GM19395 (cell line): Measurements from ENCODE around the gene ZSWIM6.

Experiments used
- ATAC-seq: cut with Tn5 transposase; IDR thresholded peaks from one replicate; pipeline ENCODE4 v1.9.1; 2021; ENCODE audit warnings: mild to moderate bottlenecking, moderate library complexity; ENCODE audit not compliant: unreplicated experiment

ZSWIM6 gene

DNA sequence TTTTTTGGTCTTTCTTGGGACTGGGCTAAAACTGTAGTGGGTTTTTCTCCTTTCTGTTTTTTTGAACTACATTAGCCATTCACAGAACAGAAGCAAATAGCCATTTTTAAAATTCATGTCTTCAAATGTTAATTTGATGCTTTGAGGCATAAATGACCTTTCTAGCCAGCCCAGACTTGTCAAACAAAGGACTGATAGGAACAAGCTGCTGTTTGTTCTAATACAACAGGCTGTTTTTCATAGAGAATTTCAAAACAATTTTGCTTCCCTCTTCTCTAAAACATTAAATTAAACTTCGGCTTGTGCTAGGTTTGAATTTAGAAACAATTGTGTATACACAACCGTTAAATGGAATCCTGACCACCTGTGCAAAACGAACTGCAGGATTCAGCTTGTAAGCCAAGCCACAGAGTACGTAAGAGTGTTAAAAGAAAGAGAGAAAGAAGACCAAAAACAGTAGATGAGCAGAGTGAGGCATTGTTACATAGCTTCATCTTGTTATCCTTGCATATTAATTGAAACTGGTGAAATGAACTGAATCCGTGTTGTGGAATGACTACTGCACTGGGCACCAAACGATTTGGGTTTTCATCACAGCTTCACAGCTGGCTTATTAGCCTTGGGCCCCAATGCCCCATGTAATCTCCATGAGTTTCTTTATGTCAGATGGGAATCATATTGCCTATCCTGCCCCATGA, 100.0 kb downstream of the ZSWIM6 start:
- ATAC-seq, result no peak

DNA sequence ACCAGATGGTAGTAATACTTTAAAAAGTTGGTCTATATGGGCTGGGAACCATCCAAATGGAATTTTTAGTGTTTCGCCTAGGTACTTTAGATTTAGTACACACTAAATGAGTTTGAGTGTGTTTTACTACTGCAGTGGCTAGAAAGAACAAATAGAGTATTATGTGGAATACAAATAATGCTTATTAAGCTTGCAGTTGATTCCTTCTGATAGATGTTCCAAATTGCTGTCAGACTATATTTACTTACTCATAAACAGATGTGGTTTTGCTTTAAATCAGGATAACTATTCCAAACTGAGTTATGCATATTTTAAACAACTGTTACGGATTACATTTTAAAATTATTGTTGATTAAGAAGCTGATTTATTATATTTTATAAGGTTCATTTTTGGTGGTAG, 103.3 kb downstream of the ZSWIM6 start:
- no peak for ATAC-seq

DNA sequence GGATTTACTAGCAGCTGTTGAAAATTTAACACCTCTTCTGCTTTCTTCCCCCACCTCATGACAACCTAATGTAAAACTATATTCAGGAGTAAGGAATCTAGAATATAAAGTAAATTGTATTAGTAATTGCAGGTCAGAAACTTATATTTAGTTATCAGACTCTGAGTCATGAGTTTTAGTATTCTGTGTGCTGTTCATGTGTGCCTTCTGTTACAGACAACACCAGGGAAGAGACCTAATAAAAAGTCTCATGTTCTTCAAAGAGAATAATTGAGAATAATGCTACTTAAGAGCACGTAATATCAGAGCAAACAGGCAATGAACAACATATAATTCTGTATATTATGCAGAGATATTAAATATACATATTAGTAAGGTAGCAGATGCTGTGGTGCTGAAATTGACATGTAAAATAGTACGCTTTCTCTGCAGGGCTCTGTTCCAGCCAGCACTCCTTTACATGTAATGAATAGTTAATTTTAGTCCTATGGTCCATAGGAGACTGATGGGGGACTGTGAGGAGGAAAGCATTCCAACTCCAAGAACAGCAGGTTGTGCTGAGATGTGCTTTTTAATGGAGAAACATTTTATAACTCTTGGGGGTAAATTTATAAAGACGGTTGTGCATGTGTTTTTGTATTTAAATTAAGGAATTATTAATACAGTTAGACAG, 106.4 kb downstream of the ZSWIM6 start:
- no peak for ATAC-seq

DNA sequence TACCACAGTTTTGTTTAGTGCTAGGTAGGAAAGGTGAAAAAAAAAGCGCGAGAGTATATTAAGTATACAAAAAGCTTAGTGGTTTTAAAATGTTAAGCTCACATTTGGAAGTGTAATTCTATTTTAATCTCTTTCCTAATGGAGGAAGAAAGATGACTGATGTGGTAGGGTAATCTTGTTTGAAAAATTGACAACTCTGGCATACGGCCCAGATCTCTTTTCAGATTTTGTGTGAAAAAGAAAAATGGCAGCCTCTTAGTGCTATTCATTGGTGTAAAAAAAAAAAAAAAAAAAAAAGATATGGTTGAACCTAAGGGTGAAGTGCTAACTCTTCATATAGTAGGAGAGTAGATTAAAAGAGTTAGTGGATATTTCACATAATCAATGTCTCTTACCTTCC, 108.0 kb downstream of the ZSWIM6 start:
- ATAC-seq, result no peak

DNA sequence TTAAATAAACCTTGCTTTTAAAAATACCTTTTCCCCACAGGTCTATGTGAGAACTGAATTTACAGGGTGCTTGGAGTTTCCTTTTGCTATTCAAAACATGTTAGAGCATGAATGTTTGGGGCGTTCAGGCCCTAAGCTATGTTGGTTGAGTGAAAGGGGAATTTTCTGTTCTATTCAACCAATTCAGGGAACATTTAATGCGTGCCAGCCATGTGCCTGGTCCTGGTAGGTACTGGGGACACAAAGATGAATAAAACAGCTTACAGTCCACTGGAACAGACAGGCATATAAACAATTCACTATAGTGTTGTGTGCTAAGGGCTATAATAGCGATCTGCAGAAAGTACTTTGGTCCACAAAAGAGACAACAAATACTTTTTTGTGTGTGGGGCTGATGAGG, 108.5 kb downstream of the ZSWIM6 start:
- no peak for ATAC-seq

DNA sequence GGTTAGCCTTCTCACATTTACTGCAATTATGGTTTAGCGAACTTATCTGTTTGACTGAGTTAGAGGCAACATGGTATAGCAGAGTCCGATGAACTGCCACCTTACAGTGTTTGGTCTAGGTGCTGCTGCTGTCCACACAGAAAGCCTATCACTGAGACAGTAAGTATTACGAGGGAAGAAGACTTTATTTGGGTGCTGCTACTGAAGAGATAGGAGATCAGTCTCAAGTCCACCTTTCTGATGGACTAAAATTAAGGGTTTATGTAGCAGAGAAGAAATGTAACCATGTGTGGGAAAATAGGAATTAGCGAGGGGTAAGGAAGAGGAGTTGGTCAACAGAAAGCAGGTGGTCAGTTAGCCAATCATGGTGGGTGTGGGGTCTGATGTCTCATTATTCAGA, 109.7 kb downstream of the ZSWIM6 start:
- ATAC-seq, result no peak

DNA sequence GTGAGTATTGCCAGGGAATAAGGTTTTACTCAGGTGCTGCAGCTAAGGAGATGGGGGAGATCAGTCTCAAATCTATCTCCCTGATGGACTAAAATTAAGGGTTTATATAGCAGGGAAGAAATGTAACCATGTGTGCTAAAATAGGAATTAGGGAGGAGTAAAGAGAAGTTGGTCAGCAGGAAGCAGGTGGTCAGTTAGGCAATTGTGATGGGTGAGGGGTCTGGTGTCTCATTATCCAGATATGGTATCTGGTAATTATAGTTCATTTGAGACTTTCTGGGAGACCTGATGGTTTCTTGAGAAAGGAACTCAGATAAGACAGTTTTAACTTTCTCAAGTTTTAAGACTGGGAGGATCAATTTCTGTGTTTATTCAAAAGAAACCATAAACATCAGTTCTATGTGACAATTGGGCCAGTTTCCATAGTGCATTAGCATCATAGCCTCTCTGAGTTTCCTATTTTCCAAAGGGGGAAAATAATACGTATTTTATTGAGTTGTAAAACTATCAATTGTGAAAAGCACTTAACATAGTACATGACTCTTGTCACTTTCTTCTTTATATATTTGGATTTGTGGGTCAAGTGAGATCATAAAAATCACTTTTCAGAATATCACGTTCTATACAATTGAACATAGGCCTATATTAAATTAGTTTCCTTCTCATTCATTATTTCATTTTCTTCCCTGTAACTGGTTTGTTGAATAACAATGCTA, 115.9 kb downstream of the ZSWIM6 start:
- no peak for ATAC-seq

DNA sequence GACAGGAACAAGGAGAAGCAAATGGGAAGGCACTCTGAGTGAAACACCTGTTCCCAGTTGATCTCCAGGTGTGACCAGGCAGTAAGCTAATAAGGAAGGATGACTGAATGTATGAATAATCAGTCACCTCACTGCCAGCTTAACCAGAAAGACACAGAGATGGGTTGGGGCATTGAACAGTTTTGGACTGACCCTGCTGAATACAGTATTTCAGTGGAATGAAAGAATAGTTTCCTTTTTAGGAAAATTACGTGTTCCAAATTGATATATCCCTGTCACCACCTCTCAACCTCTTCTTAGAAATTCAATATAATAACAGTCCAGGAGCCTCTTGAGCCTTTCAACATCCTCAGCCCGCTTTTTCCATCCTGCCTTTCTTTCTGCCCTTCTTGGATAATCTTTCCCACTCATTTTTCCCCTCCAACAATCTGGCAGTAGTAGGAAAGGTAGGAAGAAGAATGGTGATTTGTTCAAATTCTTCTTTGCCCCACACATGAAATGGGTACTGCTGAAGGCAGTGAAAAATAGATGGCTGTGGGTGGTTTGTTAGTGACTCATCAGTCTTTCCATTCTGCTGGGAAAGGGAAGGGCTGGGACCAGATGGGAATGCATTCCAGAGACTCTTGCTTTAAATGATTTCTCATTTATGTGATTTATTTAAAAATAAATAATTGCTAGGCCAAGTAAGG, 117.9 kb downstream of the ZSWIM6 start:
- no peak for ATAC-seq

DNA sequence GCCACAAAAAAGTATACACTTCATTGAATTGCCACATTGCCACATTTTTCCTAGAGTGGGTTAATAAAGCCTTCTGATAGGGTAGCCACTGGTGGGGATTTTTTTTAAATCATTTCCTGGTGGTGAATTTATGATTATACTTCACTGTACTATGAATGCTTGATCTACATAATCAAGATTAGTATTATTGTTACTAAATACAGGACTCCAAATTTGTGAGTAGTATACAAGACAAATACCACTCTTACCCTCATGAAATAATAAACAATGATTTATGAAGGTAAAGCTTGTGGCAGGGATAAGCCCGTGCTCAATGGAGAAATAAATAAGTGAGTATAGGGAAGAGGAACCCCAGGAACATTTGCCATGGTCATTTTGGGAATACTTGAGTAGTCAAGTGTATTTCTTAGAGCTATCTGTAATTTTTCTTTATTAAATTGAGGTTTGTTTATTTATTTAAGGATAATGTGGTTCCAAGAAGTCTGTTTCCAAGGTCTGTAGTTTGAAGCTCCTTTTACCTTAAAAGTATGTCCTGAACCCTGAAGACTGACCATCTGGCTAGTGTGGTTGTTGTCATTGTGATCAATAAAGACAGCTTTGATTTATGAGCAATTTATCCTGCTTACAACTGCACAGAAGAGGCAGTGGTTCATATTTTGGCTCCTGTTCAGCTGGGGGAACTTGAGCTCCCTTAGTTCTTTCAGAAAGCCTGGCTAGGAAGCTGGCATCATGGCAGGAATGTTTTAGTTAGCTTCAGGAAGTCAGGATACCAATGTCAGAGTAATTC, 118.6 kb downstream of the ZSWIM6 start:
- ATAC-seq, result no peak

DNA sequence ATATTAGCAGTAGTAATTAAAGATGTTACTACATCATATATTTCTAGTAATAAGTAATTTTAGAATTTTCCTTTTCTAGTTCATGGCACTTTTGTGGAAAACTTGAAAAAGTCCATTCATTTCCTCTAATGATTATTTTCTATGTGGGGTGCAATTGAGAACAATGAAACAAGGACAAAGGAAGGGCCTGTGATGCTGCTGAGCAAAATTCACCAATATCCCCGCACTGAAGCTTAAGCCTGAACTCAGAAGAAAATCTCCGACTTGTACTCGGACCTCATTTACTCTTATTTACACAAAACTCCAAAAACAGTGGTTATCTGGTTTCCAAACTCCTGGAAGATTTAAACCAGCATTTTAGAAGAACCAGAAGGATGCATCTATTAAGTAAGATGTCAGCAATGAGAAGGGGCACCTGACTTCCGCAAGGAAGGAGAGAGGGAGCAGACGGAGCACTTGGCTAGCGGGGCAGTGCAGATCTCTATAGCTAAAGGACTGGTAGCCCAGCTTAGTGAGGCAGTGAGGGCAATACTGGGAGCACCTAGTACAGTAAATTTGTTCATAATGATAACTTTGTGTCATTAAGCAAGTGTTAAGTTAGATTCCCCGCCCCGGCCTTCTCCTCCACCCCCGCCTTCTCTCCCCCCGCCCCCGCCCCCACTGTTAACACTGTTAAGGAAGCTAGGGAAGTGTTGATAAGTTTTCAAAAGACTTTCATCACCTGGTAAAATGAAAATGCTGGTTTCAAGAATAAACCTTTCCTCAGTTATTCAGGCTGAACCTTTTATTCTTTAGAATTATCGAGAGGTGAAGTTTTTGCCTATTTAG, 123.3 kb downstream of the ZSWIM6 start:
- ATAC-seq, result no peak

DNA sequence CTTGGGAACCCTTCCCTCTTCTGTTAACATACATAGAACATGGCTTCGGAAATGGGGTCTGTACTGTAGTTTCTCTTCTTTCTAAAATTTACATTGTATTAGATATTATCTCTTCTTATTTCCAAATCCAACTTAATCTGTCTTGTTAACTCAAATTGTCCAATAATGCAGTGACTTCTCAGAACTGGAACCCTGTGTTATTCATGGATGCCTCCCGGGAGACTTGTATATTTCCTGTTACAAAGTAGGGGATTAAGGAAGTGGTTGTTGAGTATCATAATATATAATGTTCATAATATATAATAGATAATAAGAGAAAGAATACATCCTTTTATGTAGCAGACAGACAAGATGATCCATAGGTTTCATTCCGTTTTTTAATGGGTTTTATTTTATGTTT, 128.4 kb downstream of the ZSWIM6 start:
- ATAC-seq, result no peak

DNA sequence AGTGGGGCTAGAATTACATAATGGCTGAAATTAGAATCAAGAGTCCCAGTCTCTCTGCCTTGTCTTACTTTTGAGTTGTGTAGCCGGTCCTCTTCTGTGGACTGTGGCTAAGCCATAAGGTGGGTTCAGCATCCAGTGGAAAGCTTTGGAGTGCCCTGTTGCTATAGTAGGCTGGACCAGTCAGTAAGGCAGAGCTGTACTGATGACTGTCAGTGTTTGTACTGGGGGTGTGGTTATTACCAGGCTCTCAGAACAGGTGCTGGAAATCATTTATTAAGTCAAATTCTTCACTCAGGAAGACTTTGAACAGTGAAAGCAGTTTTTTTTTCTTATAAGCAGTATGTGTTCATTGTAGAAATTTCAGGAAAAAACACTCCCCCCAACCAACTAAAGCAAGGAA, 129.4 kb downstream of the ZSWIM6 start:
- no peak for ATAC-seq

DNA sequence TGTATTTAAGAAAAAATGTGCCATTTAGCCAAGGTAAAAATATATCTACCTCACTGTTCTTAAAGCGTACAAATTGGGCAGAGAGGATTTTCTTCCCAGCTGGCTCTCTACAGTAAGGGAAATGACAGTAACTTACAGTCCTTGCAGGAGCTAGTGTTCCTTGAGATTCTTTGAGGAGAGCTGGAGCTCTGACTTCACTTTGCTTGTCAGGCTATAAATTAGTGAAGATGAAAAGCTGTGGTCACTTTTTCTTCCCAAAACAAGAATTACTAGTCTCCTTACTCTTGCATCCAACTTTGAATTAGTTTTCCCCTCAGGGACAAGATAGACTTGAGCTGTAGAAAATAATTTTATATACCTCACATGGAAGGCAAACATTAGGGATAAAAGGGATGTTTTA, 129.9 kb downstream of the ZSWIM6 start:
- ATAC-seq, result no peak

DNA sequence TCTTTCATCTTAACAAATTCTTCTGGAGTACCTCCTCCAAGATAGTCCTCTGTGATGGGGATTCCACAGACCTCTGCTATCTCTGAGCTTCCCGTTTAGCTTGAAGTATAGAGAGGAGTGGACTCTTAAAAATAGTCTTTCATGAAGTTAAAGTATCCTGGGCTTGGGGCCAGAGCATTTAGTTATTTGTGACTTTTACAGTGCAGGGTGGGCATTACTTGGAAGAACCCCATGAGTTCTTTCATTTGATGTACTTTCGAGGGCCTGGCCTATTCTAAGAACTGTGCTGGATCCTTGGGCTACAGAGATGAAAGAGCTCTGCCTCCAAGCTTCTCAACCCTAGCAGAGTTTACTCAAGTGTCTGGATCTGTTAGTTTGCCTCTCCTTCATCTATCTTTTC, 131.5 kb downstream of the ZSWIM6 start:
- ATAC-seq, result no peak

DNA sequence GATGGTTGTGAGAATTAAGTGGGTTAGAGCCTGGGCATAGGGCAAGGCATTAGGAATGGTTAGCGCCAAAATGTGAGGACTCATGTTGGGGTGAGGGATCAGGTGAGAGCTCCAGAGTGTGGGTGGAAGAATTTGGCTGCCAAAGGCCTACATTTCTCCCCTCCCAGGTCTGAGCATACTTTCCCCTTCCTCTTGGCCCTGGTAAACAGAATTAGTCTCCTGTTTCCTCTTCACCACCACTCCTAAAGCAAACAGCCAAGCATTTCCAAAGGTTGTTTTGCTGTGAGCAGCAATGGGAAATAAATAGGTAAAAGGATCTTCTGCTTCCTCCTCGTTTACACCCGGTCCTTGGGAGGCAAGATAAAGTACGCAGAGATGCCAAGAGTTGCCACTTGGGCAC, 132.5 kb downstream of the ZSWIM6 start:
- ATAC-seq, result no peak

DNA sequence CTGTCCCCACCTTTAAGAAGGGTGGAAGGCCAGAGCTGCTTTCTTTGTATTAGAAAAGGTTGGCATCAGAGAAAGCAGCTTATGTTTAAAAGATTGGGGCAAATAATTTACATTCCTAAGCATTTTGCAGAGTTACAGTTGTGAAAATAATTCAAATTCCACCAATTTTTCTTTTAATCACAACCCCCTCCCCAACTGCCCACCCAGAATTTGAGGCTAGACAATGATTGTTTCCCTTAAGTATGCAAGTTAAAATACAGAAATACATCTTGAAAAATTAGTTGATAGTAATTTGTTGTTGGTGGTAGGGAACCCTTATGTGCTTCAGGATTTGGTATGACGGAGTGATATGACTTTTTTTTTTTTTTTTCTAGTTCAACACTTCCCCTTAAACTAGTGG, 133.0 kb downstream of the ZSWIM6 start:
- no peak for ATAC-seq

DNA sequence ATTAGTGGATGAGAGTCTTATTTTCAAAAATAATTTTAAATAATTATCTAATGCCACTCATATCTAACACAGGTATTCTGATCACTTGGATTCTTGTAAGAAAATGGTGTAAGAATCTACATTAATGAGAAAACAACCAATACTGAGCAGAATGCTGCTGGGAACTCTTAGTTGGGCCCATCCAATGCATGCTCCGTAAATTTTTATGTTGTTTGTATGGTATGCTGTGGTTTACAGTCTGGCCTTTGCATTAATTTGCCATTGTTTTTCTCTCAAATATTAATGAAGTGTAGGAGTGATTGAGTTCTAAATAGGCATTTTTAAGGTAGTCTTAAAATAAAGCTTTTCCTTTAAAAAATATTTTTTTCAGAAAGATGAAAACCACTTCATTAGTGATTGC, 133.4 kb downstream of the ZSWIM6 start:
- no peak for ATAC-seq

DNA sequence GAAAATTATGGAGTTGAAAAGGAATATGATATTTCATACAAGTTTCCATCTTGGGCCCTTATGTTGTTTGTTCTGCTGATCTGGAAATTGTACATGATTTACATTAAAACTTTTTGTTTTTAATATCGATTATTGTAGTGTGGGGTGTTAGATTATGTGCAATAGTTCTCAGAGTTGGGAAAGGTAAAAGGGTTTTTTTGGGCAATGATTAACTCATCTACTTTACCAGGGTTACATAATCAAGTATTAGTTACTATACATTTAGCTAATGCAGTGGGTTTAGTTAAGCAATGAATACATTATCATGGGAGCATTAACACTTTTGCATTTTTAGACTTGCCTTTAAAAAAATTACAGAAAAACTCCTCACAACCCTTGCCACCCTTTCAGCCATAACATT, 134.0 kb downstream of the ZSWIM6 start:
- ATAC-seq, result no peak

DNA sequence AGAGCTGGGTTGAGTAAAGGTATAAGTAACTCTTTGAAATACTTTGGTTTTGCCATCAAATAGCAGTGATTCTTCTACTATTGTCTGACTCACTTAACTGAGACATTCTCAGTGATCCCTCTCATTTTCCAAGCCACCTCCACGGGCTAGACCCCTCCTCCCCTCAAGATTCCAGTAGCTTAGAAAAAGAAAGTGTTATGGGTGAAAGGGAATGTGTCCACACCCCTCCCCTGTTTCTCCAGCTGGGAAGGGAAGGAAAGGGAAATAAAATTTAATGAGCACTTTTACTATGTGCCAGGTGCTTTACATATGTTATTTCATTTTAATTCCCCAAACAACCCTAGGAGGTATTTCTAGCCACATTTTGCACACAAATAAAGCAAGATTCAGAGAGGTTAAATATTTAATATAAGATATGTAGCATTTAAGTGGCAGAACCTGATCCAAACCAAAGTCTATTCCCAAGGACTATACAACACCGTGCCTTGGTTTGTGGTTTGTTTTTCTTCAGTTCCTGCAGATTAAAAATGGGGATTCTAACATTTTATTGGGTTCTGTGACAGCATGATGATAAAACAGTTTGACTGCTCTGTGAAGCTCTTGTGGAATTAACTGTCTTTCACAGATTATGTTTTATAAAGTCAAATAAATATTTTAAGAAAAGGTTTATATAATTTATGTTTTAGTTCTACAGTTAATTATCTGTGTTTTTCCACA, 135.9 kb downstream of the ZSWIM6 start:
- no peak for ATAC-seq
